Astrocyte (in vitro differentiated cells and primary cell): ENCODE data around the gene BMP8A. TPM values are rescaled to one million over a fixed set of nuclear protein-coding genes. Genes with fewer than 3 reads are reported as not detected.
"Not testable (repeated sequence)": the region's sequence is repeated elsewhere in the genome, so short reads cannot be mapped to it uniquely, and the experiment has no call there.

Source experiments
- DNase-seq: peaks from one replicate; pipeline ENCODE4 v3.0.0-alpha.2; 2010; ENCODE audit warnings: low read depth
- FAIRE-seq: peaks from 2 replicates; lab custom pipeline; 2011; peaks lifted over from hg19 to GRCh38; lab: Jason Lieb, UNC
- H2AFZ ChIP-seq: 2 replicates; pipeline ENCODE4 v1.6.0; 2012; ENCODE audit warnings: low read depth, low read length, inconsistent platforms
- H3K27ac ChIP-seq: 2 replicates; pipeline ENCODE4 v1.5.1; 2011; ENCODE audit warnings: low read depth, low read length, inconsistent platforms
- H3K27me3 ChIP-seq: 2 replicates; pipeline ENCODE4 v1.6.0; 2011; ENCODE audit warnings: low read length, inconsistent platforms; ENCODE audit not compliant: insufficient read depth
- H3K36me3 ChIP-seq: 2 replicates; pipeline ENCODE4 v1.5.1; 2011; ENCODE audit warnings: low read length, inconsistent platforms; ENCODE audit not compliant: insufficient read depth
- H3K4me1 ChIP-seq: 2 replicates; pipeline ENCODE4 v1.5.1; 2011; ENCODE audit warnings: low read length, inconsistent platforms; ENCODE audit not compliant: insufficient read depth
- H3K4me2 ChIP-seq: 2 replicates; pipeline ENCODE4 v1.6.0; 2012; ENCODE audit warnings: low read length, inconsistent platforms
- H3K4me3 ChIP-seq: 2 replicates; pipeline ENCODE4 v1.5.1; 2011; ENCODE audit warnings: low read depth, mild to moderate bottlenecking, low read length, inconsistent platforms; ENCODE audit not compliant: insufficient read depth
- H3K79me2 ChIP-seq: 2 replicates; pipeline ENCODE4 v1.6.0; 2012; ENCODE audit warnings: mild to moderate bottlenecking, low read length, inconsistent platforms; ENCODE audit not compliant: insufficient read depth
- H3K9ac ChIP-seq: 2 replicates; pipeline ENCODE4 v1.6.0; 2012; ENCODE audit warnings: mild to moderate bottlenecking, low read length, inconsistent platforms
- H3K9me3 ChIP-seq: 2 replicates; pipeline ENCODE4 v1.5.1; 2012; ENCODE audit warnings: low read depth, mild to moderate bottlenecking, low read length, inconsistent platforms; ENCODE audit not compliant: insufficient read depth
- H4K20me1 ChIP-seq: 2 replicates; pipeline ENCODE4 v1.6.0; 2012; ENCODE audit warnings: low read length, inconsistent platforms; ENCODE audit not compliant: insufficient read depth
- H3K27ac Mint-ChIP-seq: one replicate; pipeline ENCODE4 v1.8.0; 2021; ENCODE audit warnings: mild to moderate bottlenecking, mixed read lengths; ENCODE audit not compliant: unreplicated experiment
- H3K27me3 Mint-ChIP-seq: one replicate; pipeline ENCODE4 v1.8.0; 2021; ENCODE audit warnings: low read depth, mixed read lengths; ENCODE audit not compliant: unreplicated experiment
- H3K36me3 Mint-ChIP-seq: one replicate; pipeline ENCODE4 v1.8.0; 2021; ENCODE audit warnings: low read depth, mixed read lengths; ENCODE audit not compliant: unreplicated experiment
- H3K4me1 Mint-ChIP-seq: one replicate; pipeline ENCODE4 v1.8.0; 2021; ENCODE audit warnings: low read depth, mixed read lengths; ENCODE audit not compliant: unreplicated experiment
- H3K4me3 Mint-ChIP-seq: one replicate; pipeline ENCODE4 v1.8.0; 2021; ENCODE audit warnings: mild to moderate bottlenecking, moderate library complexity, mixed read lengths; ENCODE audit not compliant: unreplicated experiment
- H3K9me3 Mint-ChIP-seq: one replicate; pipeline ENCODE4 v1.8.0; 2021; ENCODE audit warnings: mild to moderate bottlenecking, mixed read lengths; ENCODE audit not compliant: unreplicated experiment
- CTCF ChIP-seq: IDR thresholded peaks from 2 replicates; pipeline ENCODE4 v1.5.1; 2011; ENCODE audit warnings: low read depth, mild to moderate bottlenecking, inconsistent platforms, low read length, moderate library complexity; ENCODE audit not compliant: insufficient read depth
- EZH2 ChIP-seq: IDR thresholded peaks from 2 replicates; pipeline ENCODE4 v1.6.1; 2012; ENCODE audit warnings: mild to moderate bottlenecking, low read length, inconsistent platforms; ENCODE audit not compliant: insufficient read depth
- total RNA-seq: library from RNA; stranded (reverse); gene quantifications from 2 replicates; pipeline ENCODE4 v1.2.1, GENCODE V29; 2021

Gene BMP8A
- total RNA-seq, 1 donor from 2014 or later: 0.84 TPM

DNA sequence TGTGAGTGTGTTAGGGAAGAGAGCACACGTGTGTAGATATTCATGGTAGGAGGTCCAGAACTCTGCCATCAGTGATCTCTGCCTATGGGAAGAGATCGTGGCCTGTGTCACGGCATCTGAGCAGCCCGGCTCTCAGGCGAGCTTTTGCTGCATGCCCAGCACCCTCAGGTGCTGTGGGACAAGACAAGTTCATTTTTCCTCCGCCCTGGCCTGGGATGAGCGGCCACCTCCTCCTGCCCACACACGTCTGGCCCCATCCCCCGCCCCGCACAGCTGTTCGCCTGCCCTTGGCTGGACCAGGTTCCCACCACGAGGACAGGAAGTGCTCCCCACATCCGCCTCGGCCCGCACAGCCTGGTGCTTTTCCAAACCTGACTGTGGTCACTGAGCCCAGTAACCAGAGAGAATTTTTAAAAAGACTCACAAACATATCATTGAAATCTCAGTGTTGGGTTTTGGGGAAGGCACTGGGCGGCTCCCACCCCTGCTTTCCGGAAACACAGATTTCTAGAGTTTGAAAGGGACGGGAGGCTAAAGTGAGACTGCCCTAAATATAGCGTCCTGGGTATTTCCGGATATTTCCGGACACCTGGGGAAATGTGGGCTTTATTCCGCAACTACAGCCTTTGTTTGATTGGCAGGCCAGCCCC, 18.0 kb downstream of the BMP8A start:
- no peak overlapping the region for H3K9ac ChIP-seq
- no peaks in the 10 kb centered on the region for H3K27me3 ChIP-seq
- H3K79me2 ChIP-seq: no peaks in the 10 kb centered on the region
- H4K20me1 ChIP-seq: no peaks in the 10 kb centered on the region
- H3K9me3 ChIP-seq: no peaks in the 10 kb centered on the region
- peak overlapping the region; percentile 20 for H2AFZ ChIP-seq
- no peak for TF ChIP-seq CTCF
- TF ChIP-seq EZH2: no peak
- Mint-ChIP-seq H3K4me1 (peaks cover 12% of the 10 kb centered on the region), H3K27me3 (peaks cover 10% of the 10 kb centered on the region), H3K36me3 (no peaks in the 10 kb centered on the region), H3K9me3 (no peaks in the 10 kb centered on the region), H3K27ac (peak overlapping the region; percentile 89), H3K4me3 (peak overlapping the region; percentile 34)
- H3K4me2 ChIP-seq: peak overlapping the region; percentile 30
- DNase-seq (peak; percentile 48), FAIRE-seq (no peak)
- H3K4me1 ChIP-seq: peaks cover 16% of the 10 kb centered on the region
- H3K27ac ChIP-seq: no peak overlapping the region
- H3K4me3 ChIP-seq: no peak overlapping the region
- H3K36me3 ChIP-seq: no peaks in the 10 kb centered on the region

GRCh38 chr1:39510570-39511186, 19.2 kb downstream of the BMP8A start:
- not testable (repeated sequence) for H3K27ac Mint-ChIP-seq, H2AFZ ChIP-seq, H3K4me3 Mint-ChIP-seq, H3K27me3 ChIP-seq, H3K79me2 ChIP-seq, H3K36me3 Mint-ChIP-seq, H3K27ac ChIP-seq, H3K9me3 ChIP-seq, H3K9ac ChIP-seq, DNase-seq, H3K4me2 ChIP-seq, H4K20me1 ChIP-seq, H3K36me3 ChIP-seq, H3K9me3 Mint-ChIP-seq, H3K27me3 Mint-ChIP-seq, FAIRE-seq, H3K4me3 ChIP-seq
- peaks cover 12% of the 10 kb centered on the region for H3K4me1 Mint-ChIP-seq
- H3K4me1 ChIP-seq: peaks cover 16% of the 10 kb centered on the region

DNA sequence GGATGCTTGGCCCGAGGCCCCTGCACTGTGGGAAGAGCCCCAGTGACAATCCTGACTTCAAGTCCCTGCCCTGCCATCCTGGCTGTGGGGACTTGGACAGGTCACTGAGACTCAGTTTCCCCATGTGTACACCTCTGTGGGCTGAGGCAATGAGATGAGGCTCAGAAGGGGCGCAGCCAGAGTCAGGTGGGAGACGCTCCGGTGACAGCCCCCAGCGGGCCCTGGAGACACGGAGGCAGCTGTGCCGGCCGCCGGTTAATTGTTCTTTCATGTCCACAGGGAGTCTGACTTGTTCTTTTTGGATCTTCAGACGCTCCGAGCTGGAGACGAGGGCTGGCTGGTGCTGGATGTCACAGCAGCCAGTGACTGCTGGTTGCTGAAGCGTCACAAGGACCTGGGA, 20.0 kb downstream of the BMP8A start:
- H3K4me3 Mint-ChIP-seq, H3K9me3 Mint-ChIP-seq, H2AFZ ChIP-seq, H3K27me3 ChIP-seq, H3K36me3 Mint-ChIP-seq, H3K9me3 ChIP-seq, H3K4me3 ChIP-seq, H3K36me3 ChIP-seq, H3K9ac ChIP-seq, H3K27me3 Mint-ChIP-seq, H3K27ac ChIP-seq, DNase-seq, FAIRE-seq, H3K4me2 ChIP-seq, H3K27ac Mint-ChIP-seq, H3K79me2 ChIP-seq, H4K20me1 ChIP-seq: not testable (repeated sequence)
- peaks cover 16% of the 10 kb centered on the region for H3K4me1 ChIP-seq
- H3K4me1 Mint-ChIP-seq: peaks cover 12% of the 10 kb centered on the region

GRCh38 chr1:39512234-39512847, 20.9 kb downstream of the BMP8A start:
- H3K27ac ChIP-seq, H3K27me3 Mint-ChIP-seq, DNase-seq, H3K9me3 Mint-ChIP-seq, H3K9ac ChIP-seq, H3K36me3 ChIP-seq, H4K20me1 ChIP-seq, H3K36me3 Mint-ChIP-seq, H3K27ac Mint-ChIP-seq, H3K9me3 ChIP-seq, H3K27me3 ChIP-seq, H3K79me2 ChIP-seq, H3K4me2 ChIP-seq, H3K4me3 Mint-ChIP-seq, H2AFZ ChIP-seq, FAIRE-seq, H3K4me3 ChIP-seq: not testable (repeated sequence)
- H3K4me1 ChIP-seq: peaks cover 16% of the 10 kb centered on the region
- H3K4me1 Mint-ChIP-seq: peaks cover 14% of the 10 kb centered on the region

- H2AFZ ChIP-seq, H3K9me3 Mint-ChIP-seq, H3K79me2 ChIP-seq, H3K4me3 ChIP-seq, FAIRE-seq, H3K9ac ChIP-seq, H3K36me3 ChIP-seq, H3K27me3 Mint-ChIP-seq, H3K36me3 Mint-ChIP-seq, H3K27ac ChIP-seq, H4K20me1 ChIP-seq, H3K27me3 ChIP-seq, H3K4me1 Mint-ChIP-seq, H3K9me3 ChIP-seq, H3K27ac Mint-ChIP-seq, H3K4me3 Mint-ChIP-seq, DNase-seq, H3K4me1 ChIP-seq: not testable (repeated sequence)
- peak overlapping the region; percentile 30 for H3K4me2 ChIP-seq
Observed at GRCh38 chr1:39514710-39515124, 23.3 kb downstream of the BMP8A start.
